NCI-H526 (cell line): Measurements from ENCODE around the gene PARN.
"Not testable (repeated sequence)": the region's sequence is repeated elsewhere in the genome, so short reads cannot be mapped to it uniquely, and the experiment has no call there.

Experiments
- DNase-seq, 2 experiments: peaks; one replicate each; lab custom pipeline; 2025; lab: John Stamatoyannopoulos, UW

PARN gene

DNA sequence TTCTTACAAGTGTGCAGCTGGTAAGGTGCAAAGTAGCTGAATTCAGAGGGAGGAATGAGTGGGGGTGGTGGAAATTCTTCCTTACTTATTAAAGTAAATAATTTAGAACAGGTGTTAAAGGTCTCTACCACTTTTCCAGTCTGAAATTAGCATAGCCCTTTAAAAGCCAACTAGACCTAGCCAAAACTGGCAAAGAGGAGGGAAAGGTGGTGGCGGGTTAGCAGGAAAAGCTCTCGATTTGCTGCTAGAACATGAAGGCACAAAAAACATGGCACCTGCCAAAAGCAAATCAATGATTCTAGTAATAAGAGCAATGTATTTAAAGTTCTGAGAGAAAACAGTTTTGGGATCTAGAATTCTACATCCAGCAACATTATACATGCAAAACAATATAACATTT, 157.7 kb downstream of the PARN start:
- no peak for DNase-seq

DNA sequence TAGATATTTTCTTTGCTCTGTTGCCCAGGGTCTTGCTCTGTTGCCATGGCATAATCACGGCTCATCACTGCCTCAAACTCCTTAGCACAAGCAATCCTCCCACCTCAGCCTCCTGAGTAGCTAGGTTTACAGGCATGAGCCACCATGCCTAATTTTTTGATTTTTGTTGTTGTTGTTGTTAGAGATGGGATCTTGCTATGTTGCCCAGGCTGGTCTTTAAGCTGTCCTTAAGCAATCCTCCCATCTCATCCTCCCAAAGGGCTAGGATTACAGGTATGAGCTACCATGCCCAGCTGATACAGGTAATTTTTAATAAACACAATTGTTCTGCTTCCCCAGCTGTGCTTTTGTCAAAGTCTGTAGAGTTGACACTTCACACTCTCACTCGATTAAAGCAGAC, 159.3 kb downstream of the PARN start:
- no peak for DNase-seq

DNA sequence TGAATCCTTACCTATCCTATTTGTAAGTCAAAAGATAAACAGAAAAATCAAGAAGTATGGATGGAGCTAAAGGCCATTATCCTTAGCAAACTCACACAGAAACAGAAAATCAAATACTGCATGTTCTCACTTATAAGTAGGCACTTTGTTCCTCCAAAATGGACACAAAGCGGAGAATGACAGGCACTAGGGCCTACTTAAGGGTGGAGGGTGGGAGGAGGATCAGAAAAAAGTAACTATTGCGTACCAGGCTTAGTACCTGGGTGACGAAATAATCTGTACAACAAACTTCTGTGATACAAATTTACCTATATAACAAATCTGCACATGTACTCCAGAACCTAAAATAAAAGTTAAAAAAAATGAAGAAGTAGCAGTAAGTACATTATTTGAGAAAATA, 164.3 kb downstream of the PARN start:
- DNase-seq = no peak

DNA sequence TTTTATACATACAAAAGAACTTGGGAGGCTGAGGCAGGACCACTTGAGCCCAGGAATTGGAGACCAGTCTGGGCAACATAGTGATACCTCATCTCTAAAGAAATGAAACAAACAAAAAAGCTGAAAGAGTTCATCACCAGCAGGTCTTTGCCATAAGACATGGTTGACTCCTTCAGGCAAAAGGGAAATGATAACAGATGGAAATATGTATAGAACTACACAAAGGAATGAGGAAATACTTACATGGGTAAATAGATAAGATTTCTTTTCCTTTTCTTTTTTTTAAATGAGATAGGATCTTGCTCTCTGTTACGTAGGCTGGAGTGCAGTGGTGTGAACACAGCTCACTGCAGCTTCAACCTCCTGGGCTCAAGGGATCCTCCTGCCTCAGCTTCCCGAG, 165.3 kb downstream of the PARN start:
- DNase-seq = no peak

DNA sequence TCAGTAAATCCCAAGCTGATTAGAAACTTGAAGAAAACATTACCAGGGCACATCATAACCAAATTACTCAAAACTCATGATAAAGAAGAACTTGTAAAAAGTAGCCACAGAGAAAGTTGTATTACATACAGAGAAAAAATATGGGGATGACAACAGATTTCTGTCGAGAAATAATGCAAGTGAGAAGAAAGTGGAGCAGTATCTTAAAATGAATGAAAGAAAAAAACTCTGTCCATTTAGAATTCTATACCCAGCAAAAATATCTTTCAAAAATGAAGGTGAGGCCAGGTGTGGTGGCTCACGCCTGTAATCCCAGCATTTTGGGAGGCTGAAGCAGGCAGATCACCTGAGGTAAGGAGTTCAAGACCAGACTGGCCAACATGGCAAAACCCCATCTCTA, 165.9 kb downstream of the PARN start:
- DNase-seq = no peak

DNA sequence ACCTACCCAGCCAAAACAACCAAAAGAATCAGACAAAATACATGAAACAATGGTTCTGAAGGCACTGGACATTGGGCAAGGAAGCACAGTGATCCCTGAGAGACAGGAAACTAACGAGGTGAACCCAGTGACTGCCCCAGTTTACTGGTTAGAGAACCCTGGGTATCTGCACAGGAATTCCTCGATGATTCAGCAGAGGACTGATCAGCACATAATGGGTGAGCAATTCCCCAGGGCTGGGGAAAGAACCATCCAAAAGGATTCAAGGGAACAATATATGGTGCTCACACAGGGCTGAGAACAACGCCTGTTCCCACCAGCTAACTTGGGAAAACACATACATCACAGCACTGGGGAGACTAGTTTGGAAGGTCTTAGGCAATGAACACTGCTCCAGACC, 167.2 kb downstream of the PARN start:
- DNase-seq = no peak

DNA sequence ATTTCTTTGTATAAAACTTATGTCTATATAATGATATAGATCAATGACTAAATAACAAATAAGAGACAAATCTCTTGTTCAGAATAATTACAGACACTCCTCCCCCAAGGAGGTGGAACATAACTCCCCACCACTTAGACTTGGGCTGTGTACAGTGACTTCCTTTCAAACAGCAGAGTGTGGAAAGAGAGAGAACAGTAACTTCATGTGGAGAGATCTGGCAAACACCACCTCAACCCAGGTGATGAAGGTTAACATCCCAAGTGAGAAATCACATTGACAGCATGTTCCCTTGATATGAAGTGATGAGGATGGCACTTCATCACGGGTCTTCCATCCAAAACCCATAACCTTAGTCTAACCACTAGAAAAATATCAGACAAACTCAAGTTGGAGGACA, 169.3 kb downstream of the PARN start:
- no peak for DNase-seq

DNA sequence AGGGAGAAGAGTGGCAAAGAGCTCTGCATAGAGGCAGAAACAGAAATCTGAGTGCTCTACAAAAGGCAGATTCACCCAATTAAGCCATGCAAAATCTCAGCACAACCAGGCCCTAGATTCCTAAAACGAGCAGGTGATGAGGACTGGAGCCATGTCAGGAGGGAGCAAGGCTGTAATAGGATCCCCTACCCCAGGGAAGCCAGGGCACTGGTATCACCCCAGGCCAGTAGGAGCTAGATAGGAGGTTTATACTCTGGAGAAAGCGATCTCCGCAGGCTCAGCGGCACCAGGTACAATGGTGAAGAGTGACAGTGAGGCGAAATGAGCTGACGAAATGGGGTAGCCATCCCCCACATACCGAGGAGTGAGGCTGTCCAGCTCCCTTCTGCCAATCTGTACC, 171.5 kb downstream of the PARN start:
- DNase-seq = no peak

DNA sequence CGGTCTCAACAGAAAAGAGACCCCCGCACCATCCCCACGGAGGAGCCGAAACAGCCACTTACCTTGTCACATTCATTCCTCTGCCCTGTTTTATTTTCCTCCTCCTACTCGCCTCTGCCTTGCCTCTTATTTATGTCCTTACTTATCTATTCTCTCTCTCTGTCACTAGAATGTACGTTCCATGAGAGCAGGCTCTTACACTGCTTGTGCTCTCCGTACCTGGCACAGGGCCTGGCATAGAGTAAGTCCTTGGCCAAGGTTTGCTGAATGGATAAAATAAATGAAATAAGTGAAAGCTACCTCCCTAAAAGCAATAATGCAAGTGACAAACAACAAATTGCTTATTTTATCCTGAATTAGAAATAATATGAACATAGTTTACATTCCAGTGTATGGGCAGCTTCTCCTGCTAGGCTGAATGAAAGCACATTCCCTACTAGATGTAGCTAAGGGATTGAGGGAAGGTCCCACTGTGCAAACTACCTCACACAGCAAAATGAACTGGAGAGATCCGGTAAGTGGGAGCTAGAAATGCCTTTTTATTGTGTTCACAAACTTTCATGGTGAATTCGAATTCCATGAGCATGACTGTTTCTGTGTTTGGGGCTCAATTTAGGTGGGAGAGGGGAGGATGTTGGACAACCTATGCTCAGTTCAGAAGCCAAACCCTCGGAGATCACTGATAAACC, 173.1 kb downstream of the PARN start:
- DNase-seq = no peak

DNA sequence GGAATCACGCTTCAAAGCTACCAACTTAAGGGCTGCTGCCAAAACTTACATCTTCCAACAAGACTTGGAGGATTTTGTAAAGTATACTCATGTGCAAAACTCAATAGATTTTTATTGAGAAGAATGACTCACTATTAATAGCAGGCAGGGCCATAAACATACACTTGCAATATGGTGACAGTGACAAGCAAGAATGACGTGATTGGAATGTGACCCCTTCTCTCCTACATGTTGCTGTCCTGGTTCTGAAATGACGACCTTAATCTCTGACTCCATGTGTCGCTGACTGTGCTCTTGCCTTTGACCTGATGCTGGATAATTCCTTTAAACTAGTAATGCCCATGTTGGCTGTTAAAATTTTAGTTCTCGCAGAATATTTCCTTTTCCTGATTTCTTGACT, 174.5 kb downstream of the PARN start:
- no peak for DNase-seq

DNA sequence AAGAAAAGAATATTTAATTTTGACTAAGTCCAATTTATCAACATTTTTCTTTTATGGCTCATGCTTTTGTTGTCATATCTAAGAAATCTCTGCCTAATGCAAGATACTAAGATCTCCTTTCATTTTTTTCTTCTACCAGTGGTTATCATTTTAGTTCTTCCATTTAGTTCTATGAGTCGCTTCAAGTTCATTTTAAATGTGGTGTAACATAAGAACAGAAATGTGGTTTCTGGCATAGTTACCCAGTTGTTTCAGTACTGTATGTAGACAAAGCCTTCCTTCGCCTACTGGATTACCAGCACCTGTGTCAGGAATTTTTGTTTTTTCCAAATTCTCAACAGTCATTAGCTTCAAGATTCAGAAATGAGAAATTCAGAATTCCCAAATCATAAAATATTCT, 175.7 kb downstream of the PARN start:
- no peak for DNase-seq

DNA sequence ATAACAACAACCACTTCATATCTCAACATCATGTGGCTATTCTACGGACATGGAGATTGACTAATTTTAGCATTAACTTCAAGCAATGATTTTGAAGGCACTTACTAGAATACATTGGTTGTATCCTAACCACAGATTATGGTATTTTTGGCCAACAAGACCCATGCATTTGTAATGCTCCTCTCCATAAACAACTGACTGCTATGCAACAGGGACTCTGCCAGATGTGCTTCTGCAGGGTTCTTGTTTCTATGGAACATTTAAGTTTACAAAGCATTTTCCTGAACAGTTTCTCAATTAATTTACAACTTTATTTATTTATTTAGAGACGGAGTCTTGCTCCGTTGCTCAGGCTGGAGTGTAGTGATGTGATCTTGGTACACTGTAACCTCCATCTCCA, 178.0 kb downstream of the PARN start:
- DNase-seq = no peak

DNA sequence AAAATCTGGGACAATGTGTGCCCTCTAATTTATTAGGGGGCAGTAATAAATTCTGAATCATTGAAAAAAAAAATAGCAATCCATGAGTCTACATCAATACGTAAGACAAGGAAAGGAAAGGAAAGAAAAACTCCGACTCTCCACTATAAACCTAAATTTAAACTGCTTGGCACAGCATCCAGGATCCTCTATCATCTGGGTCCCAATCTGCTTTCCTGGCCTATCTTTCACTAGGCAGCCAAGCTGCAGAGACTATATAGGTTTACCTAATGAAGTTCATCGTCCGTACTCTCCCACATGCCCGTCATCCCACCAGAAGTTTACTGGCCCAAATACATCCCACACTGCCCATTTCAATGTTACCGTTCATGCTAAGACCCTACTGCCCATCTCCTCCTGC, 179.2 kb downstream of the PARN start:
- no peak for DNase-seq

DNA sequence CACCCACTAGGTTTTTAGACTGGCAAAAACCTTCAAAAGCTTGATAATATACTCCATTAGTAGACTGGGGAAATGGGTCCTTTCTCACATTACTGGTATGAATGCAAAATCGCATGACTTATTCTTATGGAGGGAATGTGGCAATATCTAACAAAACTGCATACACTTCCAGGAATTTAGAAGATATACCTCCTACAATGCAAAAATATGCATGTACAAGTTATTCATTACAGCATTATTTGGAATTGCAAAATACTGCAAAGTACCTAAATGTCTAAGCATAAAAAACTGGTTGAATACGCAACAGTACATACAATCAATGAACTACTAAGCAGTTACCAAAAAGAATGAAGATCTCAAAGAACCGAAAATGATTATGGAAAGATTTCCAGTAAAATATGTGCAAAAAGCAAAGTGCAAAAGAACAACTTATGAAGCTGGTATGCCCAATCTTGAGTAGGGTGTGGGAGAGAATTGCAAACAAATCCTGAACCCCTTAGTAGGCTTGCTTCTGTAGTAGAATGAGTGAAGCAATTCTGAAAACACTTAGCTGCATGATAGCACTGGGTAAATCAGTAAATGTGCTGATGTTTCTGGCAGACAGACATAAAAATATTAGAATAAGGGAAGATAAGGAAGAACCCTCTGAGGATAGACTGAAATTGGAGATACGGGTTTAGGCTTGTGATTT, 180.1 kb downstream of the PARN start:
- DNase-seq = no peak

DNA sequence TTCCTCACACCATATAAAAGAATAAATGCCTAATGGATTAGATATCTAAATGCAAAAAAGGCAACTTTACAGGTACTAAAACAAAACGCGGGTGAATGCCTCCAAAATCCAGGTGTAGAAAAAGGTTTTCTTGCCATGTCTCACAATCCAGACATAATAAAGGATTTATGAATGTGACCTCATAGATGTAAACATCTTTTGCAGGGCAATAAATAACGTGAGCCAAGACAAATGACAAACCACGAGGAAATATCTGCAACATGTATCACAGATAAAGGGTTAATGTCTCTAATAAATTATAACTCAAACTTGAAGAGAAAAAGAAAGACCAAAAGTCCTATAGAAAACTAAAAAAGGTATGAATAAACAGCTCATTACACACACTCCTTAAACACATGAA, 180.7 kb downstream of the PARN start:
- DNase-seq = no peak

DNA sequence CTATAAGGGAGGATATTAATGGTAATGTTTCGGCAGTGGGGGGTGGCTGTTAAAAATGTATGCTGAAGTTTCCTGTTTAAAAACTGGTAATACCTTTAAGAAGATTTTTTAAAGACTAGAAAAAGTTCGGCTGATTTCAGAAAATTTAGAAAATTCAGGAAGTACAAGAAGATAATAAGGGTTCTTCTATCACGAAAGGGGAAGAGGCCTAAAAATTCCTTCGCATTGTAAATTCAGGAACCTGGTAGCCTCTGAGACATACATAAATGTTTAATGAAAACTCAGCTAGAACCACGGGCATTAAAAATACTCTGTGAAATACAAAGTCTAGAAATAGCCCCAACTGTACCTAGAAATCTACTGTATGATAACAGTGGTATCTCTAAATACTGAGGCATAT, 181.2 kb downstream of the PARN start:
- no peak for DNase-seq

DNA sequence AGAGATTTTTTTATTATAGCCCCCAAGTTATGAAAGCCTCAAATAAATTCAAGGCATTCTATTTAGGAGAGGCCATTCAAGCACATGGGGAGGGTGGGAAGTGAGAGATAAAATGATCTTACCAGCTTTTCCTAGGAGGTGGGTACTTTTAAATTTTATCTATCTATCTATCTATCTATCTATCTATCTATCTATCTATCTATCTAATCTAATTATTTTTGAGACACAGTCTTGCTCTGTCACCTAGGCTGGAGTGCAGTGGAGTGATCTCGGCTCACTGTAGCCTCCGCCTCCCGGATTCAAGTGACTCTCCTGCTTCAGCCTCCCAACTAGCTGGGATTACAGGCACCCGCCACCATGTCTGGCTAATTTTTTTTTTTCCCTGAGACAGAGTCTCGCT, 182.3 kb downstream of the PARN start:
- no peak for DNase-seq

DNA sequence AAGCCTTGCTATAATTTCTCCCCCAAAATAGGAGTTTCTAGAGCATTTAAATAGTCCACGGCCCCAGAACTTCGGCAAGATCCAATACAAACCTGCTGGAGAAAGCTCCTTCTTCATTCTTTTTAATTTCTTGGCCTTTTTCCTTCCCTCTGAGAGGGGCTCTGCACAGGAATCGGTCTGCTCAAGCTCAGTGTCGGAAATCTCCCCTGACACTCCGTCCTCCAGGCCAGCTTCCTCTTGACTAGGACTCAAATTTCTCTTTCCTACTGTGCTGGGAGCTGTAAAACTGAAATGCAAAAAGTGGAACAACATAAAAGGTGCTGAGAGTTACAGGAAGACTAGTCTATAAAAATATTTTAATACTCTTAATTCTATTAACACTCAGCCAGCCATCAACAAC, 183.3 kb downstream of the PARN start:
- DNase-seq = no peak

DNA sequence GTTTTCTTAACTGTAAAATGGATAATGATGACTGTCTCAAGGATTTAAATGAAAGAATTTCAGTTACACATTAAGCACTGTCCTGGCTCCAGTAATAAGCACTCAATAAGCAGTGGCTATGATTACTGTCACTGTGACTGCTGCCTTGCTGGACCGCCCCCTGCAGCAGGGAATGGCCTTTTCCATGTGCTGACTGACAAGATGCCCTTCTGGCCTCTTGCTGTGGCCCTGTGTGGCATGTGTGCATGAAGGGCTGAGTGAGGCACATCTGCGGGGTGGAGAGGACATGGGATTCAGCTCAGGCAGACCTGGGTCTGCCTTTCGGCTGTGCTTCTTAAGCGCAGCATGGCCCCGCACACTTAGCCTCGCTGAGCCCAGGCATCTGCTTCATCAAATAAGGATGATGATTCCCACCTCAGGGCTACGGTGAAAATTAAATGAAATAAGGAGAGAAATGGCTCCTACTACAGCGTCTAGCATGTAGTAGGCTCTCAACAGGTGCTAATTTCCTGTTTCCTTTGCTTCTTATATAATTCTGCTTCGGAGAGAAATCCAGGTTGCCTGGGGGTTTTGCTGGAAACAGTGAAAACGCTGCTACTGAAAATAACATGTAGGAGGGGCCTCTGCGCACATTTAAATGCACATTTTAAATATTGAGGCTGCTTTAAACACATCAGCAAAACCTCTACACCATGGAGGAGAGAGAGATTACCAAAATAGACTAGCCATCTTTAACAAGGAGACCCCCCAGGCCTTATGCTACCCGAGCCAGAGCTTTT, 183.9 kb downstream of the PARN start:
- DNase-seq = no peak

DNA sequence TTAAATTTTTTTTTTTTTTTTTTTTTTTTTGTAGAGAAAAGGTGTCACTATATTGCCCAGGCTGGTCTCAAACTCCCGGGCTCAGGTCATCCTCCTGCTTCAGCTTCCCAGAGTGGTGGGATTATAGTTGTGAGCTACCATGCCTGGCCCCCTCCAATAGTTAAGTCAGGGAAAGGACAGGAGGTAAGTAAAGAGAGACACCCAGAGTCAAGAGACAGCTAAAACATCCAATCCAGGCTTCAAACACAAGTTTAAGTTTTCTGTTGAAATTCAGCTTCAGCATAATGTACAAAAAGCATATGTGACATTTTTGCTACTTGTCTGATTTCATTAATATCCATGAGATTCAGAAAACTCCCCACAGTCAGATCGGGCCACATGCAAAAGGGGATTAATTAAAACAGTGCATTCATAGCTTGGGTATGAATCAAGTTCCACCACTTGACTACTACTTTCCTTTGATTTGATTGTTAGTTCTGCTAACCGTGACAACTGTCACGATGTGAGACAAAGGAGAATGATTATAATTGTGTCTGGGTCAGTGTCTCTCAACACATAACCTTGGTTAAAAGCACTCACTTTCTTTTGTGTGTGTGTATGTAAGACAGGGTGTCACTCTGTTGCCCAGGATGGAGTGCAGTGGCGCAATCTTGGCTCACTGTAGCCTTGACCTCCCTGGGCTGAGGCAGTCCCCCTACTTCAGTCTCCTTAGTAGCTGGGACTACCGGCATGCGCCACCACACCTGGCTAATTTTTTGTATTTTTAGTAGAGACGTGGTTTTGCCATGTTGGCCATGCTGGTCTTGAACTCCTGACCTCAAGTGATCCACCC, 184.9 kb downstream of the PARN start:
- DNase-seq = no peak

DNA sequence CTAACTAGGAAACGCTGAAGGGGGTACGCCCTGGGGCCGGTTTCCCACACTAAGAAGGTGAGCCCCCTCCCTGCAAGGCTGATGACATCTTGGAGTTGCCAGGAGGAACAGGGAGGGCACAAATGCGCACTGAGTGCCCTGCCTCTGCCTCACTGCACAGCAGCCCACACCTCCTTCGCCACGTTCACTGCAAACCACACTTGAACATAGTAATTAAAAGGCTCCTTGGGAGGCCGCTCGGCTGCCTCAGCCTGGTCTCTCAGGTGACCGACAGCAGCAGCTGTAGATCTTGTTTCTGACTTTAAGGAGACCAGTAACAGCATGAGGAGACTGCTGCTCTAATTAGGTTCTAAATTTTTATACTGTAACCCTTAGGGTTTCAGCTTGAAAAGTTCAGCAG, 188.5 kb downstream of the PARN start:
- DNase-seq = not testable (repeated sequence)

DNA sequence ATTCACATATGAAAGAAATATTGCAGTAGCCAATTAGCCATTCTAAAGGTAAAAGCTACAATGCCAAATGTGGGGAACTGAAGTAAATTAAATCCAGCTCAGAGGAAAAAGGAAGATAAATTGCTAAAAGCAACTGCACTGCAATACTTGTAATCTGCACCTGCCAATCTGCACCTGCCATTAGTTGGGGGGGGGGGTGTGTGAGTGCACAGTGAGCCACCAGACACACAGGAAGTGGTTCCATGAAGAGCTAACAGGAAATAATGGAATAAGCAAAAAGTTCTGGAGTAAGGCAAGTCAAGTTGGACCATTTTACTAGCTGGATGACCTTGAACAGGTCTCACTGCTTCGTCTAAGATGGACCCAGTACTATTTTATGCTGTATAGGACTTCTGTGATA, 191.8 kb downstream of the PARN start:
- DNase-seq = no peak
